ENCODE measurements around the gene RRP15.
"Not testable (repeated sequence)": the region's sequence is repeated elsewhere in the genome, so short reads cannot be mapped to it uniquely, and the experiment has no call there.

RRP15 gene

GRCh38 chr1:218297867-218298266 lies 12.8 kb downstream of the RRP15 start:
- DNase-seq: no peak

GRCh38 chr1:218298398-218298797 lies 13.3 kb downstream of the RRP15 start:
- no peak for DNase-seq

GRCh38 chr1:218299416-218299815 lies 14.3 kb downstream of the RRP15 start:
- no peak for DNase-seq

DNA sequence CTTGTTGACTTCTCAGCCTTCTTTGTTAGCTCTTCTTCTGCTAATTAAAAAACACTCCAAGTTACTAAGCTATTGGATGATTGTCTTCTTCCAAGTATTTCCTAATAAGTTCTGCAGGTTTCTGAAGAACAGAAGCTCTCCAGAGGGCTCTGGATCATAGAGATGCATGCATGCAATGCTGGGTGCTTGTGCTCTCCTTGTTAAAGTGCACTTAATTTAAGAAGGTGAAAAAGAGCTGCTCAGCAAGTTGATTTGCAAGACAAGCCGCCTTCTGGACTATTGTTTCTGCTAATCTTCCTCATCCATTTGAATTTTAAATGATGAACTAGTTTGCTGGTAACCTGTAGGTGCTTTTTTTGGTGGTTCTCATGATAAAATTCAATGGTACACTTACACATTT lies 16.1 kb downstream of the RRP15 start:
- DNase-seq: no peak

GRCh38 chr1:218302155-218302554 lies 17.1 kb downstream of the RRP15 start:
- no peak for DNase-seq

DNA sequence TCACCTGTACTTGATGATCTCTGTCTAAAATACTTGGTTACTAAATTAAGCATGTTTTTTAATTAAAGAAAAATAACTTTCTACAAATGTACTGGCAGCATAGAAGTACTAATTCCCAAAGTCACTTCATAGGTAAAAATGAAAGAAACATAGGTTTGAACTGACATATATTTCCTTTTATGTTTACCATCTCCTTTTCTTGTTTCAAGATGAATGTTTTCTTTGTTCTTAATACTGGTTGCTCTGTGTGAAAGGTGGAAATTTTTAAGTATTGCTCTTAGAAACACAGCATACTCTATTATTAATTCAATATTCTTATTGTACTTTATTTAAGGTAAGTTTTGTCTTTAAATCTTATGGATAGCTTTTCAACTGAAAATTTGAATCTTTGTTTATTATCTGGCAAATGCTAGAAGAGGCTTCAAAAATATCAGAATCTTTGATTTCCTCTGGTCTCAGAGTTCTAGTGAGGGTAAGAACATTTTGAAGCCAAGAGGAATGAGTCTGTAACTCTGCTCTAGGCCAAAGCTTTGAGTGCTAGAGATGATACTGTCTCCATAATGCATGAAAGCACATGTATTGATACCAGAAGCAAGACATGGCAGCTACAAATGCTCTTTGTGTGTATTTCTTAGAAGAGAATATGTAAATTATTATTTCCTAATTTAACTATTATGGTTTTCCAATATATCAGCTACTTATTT lies 18.2 kb downstream of the RRP15 start:
- no peak for DNase-seq

DNA sequence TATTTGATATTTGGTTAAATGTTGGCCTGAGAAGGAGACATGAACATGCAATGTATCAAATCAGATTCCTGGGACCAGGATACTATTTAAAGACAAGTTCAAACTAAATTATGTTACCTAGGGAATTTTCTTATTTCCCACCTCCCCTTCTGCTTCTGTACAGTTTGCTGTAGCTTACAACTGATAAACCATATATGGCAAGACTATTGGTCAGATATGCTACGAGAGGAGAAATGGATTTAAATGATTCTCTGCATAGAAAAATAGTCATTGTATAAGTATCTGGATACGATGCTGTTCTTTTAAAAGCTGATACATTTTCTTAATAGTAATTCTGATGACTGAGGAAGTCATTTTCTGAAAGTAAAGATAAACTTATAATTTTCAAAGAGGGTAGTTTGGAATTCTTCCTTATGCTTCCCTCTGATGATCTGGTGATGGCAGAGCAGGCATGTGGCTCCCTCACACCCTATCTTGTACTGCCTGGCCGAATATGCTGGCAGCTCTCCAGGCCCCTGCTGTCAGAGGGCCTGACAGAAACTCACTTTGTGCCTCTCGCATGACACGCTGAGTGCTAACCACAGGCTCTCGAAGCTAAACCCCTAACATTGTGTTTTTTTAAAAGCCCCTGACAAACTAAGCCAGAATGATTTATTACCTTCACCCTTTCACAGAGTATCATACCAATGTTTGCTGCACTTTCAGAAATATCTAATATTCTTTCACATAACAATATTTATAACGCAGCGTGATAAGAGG lies 19.4 kb downstream of the RRP15 start:
- DNase-seq: no peak

GRCh38 chr1:218305472-218306064 lies 20.5 kb downstream of the RRP15 start:
- no peak for DNase-seq

DNA sequence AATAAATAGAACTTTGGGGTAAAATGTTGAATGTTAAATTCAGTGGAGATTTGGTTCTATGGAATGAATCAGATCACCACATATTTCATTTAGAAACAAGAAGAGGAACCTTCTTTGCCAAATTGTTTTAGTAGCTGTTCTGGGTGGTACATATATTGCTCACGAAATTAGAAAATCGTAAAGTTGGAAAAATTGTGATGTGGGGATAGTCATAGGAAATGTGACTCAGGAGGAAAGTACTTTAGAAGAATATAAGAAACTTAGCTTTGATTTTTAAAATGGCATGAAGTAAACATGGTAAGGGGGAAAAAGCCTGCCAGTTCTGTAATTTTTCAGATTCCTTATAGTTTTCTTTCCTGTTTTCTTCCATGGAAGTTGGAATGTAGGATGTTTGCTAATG lies 27.4 kb downstream of the RRP15 start:
- no peak for DNase-seq

- DNase-seq: no peak
Observed at GRCh38 chr1:218314316-218314715, 29.2 kb downstream of the RRP15 start.

GRCh38 chr1:218315638-218316037 lies 30.5 kb downstream of the RRP15 start:
- no peak for DNase-seq

GRCh38 chr1:218317061-218317460 lies 32.0 kb downstream of the RRP15 start:
- no peak for DNase-seq

- DNase-seq: not testable (repeated sequence)
Observed at GRCh38 chr1:218320182-218320581, 35.1 kb downstream of the RRP15 start.

- DNase-seq: no peak
Observed at GRCh38 chr1:218322762-218323161, 37.7 kb downstream of the RRP15 start.

- DNase-seq: no peak
Observed at GRCh38 chr1:218323568-218324225, 38.6 kb downstream of the RRP15 start.

GRCh38 chr1:218324226-218324580 lies 39.1 kb downstream of the RRP15 start:
- DNase-seq: no peak

DNA sequence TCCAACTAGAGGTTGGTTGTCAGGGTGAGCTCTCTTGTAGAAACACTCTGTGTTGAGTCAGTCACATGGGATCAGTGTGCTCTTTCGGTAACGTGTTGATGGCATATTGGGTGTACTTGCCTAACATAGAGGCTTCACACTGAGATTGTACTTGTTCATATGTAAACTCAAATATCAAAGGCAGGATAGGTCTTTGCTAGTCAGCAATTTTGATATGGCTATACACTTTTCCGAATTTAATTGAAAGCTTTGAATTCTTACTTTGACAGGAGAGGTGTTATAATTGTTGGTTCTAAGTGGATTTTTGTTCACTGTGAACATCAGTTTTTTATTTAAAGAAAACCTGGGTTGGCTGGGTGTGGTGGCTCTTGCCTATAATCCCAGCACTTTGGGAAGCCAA lies 43.7 kb downstream of the RRP15 start:
- DNase-seq: no peak

DNA sequence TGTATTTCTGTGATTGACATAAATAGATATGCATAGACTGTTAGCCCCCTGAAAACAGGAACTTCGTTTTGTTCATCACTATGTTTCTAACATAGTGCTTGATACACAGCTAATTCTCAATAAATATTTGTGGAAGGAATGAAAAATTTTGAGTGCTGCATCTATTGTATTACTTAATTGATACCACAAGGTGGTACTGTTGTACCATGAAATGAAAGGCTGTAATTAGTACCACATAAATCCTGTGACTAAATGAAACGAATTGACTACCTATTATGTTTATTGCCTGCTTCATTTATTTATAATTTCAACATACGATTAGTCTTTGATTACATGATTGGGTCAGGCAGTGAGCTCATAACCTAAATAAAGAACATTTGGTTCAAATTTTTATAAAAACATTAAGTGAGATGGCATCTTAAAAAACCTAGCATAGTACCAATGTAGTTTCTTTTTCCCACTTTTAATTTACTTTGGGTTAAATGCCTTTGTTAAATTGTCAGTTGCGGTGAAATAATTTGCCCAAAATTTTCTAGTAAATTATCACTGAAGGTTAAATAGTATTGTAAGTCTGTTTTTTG lies 45.0 kb downstream of the RRP15 start:
- no peak for DNase-seq

- DNase-seq: no peak
Observed at GRCh38 chr1:218332416-218332815, 47.3 kb downstream of the RRP15 start.

DNA sequence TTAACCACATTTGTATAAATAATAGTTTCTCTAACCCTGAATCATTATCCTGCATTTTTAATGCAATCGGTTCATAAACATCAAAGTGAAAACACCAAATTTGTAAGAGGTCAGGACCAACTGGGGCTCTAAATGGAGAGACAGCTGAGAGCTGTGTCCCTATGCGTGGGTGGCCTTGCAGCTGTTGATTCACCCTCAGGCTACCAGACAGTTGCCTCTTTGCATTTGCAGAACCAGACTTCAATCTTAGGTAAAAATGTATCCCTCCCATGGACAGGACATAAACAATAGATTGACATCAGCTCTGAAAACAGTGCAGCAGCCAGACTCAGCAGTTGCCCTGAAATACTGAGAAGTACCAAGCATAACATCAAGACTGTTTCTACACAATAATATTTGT lies 51.2 kb downstream of the RRP15 start:
- DNase-seq: no peak

- no peak for DNase-seq
Observed at GRCh38 chr1:218339267-218339831, 54.3 kb downstream of the RRP15 start.

DNA sequence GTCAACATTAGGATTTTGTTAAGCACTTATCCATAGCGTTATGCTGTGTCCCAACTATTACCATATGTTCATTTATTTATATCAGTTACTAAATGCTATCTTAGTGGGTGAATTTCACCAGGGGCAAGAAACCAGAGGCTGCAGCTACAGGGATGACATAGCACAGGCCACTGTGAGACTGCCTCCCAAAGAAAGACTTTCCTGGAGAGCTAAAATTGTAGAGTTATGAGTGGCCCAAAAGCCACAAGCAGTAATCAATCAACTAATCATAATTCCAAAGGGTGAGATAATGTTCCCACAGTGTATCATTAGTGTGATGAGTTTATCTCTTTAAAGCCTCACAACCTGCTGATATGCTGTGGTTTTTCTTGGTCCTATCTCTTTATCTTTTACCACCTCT lies 56.2 kb downstream of the RRP15 start:
- no peak for DNase-seq

DNA sequence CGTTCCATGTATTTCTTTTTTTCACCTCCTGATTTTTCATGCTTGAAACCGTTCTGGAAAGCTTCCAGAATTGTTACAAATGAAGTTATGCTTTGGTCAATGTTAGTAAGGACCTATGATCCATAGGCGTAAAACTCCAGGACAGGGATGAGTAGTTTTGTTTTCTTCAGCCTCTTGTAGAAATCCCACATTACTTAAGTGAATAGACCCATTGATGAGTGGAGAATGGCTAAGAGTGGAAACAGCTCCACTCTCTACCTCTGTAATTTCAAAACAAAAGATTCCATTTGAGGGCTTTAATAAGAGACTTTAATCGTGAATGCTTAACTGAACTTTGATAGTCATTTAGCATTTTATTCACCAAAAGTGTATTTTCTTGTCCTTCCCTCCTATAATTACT lies 57.0 kb downstream of the RRP15 start:
- DNase-seq: no peak

All from stimulated activated CD4-positive, alpha-beta T cell treated with anti-CD3 and anti-CD28 coated beads, Interleukin-4, amount 100 ng/mL, for 4 hours (primary cell).